ENCODE results near the gene PIP5K1A. TPM values are rescaled to one million over a fixed set of nuclear protein-coding genes. Genes with fewer than 3 reads are reported as not detected.

Gene PIP5K1A
- total RNA-seq, 2 experiments from 2014 or later: 41.7 to 44.7 TPM

- ATAC-seq (ENCODE audit: poor library complexity): no peak
- Histone ChIP-seq H3K27me3 (ENCODE audit: control insufficient read depth in 1 of 2, insufficient read depth in 2 of 2, low read length in 2 of 2) (no peaks in the 10 kb centered on the region), H3K27ac (ENCODE audit: low read depth in 1 of 2, low read length in 2 of 2) (no peak overlapping the region), H3K36me3 (ENCODE audit: insufficient read depth, low read length) (peaks cover 21% of the 10 kb centered on the region), H3K9me3 (ENCODE audit: control insufficient read depth in 1 of 2, insufficient read depth in 1 of 2, low read length in 2 of 2) (no peaks in the 10 kb centered on the region), H3K4me3 (ENCODE audit: low read length) (no peak overlapping the region), H3K4me1 (ENCODE audit: insufficient read depth, low read length) (peaks cover 15% of the 10 kb centered on the region)
- Mint-ChIP-seq H3K4me1 (ENCODE audit: low read depth) (peaks cover 37% of the 10 kb centered on the region), H3K4me3 (peak overlapping the region; percentile 20), H3K27me3 (no peaks in the 10 kb centered on the region), H3K36me3 (ENCODE audit: low read depth) (peaks cover 64% of the 10 kb centered on the region), H3K27ac (peak overlapping the region; percentile 64), H3K9me3 (no peaks in the 10 kb centered on the region)
- no peak for TF ChIP-seq CTCF (IDR thresholded peaks at IDR 0.05)
- intact Hi-C loops (cut with DNase I, micrococcal nuclease): no loop called here
- ChIA-PET CTCF (no interaction called here), POLR2A (interaction anchor here (2.0 kb wide), 1 partner anchor 21 kb away, joined by 5 read pairs; the partner anchor contains the start of gene VPS72)
- no peak for DNase-seq
Measured at GRCh38 chr1:151210830-151211229, 12.5 kb downstream of the PIP5K1A start.

- ATAC-seq (ENCODE audit: poor library complexity) (peak; percentile 39), DNase-seq (peak in 2 of 14 experiments; percentile 6 to 16)
- ChIA-PET POLR2A (interaction anchor here (0.6 to 2.0 kb wide), 5 partner anchors 10 to 70 kb away, joined by 3 to 5 read pairs (median 4); partner anchors contain the start of genes PIP5K1A, VPS72 and ZNF687), CTCF (no interaction called here)
- H3K9me3 Mint-ChIP-seq: no peaks in the 10 kb centered on the region
- H3K4me3 Mint-ChIP-seq: peak overlapping the region; percentile 39
- no peak for TF ChIP-seq CTCF (IDR thresholded peaks at IDR 0.05)
- no peaks in the 10 kb centered on the region for H3K27me3 Mint-ChIP-seq
- Histone ChIP-seq H3K9me3 (ENCODE audit: control insufficient read depth in 1 of 2, insufficient read depth in 1 of 2, low read length in 2 of 2) (no peaks in the 10 kb centered on the region), H3K27me3 (ENCODE audit: control insufficient read depth in 1 of 2, insufficient read depth in 2 of 2, low read length in 2 of 2) (no peaks in the 10 kb centered on the region), H3K27ac (ENCODE audit: low read depth in 1 of 2, low read length in 2 of 2) (no peak overlapping the region), H3K4me3 (ENCODE audit: low read length) (no peak overlapping the region), H3K36me3 (ENCODE audit: insufficient read depth, low read length) (peaks cover 17% of the 10 kb centered on the region), H3K4me1 (ENCODE audit: insufficient read depth, low read length) (peaks cover 15% of the 10 kb centered on the region)
- intact Hi-C loops (cut with DNase I, micrococcal nuclease): no loop called here
- peaks cover 60% of the 10 kb centered on the region for H3K36me3 Mint-ChIP-seq (ENCODE audit: low read depth)
- H3K27ac Mint-ChIP-seq: peak overlapping the region; percentile 70
- H3K4me1 Mint-ChIP-seq (ENCODE audit: low read depth): peaks cover 45% of the 10 kb centered on the region
Measured at GRCh38 chr1:151211972-151212705, 13.8 kb downstream of the PIP5K1A start.

- DNase-seq (no peak), ATAC-seq (ENCODE audit: poor library complexity) (no peak)
- no peak overlapping the region for H3K4me3 ChIP-seq (ENCODE audit: low read length)
- no peak overlapping the region for H3K27ac ChIP-seq (ENCODE audit: low read depth in 1 of 2, low read length in 2 of 2)
- H3K27me3 ChIP-seq (ENCODE audit: control insufficient read depth in 1 of 2, insufficient read depth in 2 of 2, low read length in 2 of 2): no peaks in the 10 kb centered on the region
- Mint-ChIP-seq H3K36me3 (ENCODE audit: low read depth) (peaks cover 55% of the 10 kb centered on the region), H3K4me1 (ENCODE audit: low read depth) (peaks cover 52% of the 10 kb centered on the region), H3K27ac (peak overlapping the region; percentile 59), H3K27me3 (no peaks in the 10 kb centered on the region), H3K4me3 (peak overlapping the region; percentile 63), H3K9me3 (no peaks in the 10 kb centered on the region)
- no peaks in the 10 kb centered on the region for H3K9me3 ChIP-seq (ENCODE audit: control insufficient read depth in 1 of 2, insufficient read depth in 1 of 2, low read length in 2 of 2)
- CTCF ChIA-PET: interaction anchor here (1.0 kb wide), 1 partner anchor 14 kb away, joined by 4 read pairs; no protein-coding TSS in a partner anchor
- peaks cover 7% of the 10 kb centered on the region for H3K36me3 ChIP-seq (ENCODE audit: insufficient read depth, low read length)
- intact Hi-C loops (cut with DNase I, micrococcal nuclease): no loop called here
- H3K4me1 ChIP-seq (ENCODE audit: insufficient read depth, low read length): peaks cover 15% of the 10 kb centered on the region
- POLR2A ChIA-PET: interaction anchor here (1.8 kb wide), 1 partner anchor 9 kb away, joined by 3 read pairs; no protein-coding TSS in a partner anchor
- TF ChIP-seq CTCF (IDR thresholded peaks at IDR 0.05): no peak
Measured at GRCh38 chr1:151213560-151213959, 15.2 kb downstream of the PIP5K1A start.

All from CD4-positive, alpha-beta T cell (primary cell).